AG04449 (cell line): ENCODE results near the gene CDHR4.

Source experiments
- CTCF ChIA-PET: fragments of 350-600 bp; formaldehyde crosslinking; extraction: SDS; loops from one replicate; lab custom pipeline; 2021; ENCODE audit warnings: antibody characterized with exemption; lab: Yijun Ruan, JAX
- POLR2A ChIA-PET: fragments of 400-600, 350-600 bp; formaldehyde crosslinking; extraction: SDS; loops from one replicate; lab custom pipeline; 2020; ENCODE audit warnings: antibody characterized with exemption, inconsistent platforms; lab: Yijun Ruan, JAX
- DNase-seq: peaks from one replicate; pipeline ENCODE4 v3.0.0-alpha.2; 2010; ENCODE audit warnings: low read depth, low spot score
- H3K4me3 ChIP-seq: 2 replicates; pipeline ENCODE4 v1.5.1; 2011; ENCODE audit warnings: low read depth, mild to moderate bottlenecking, control low read depth, low read length
- CTCF ChIP-seq: IDR thresholded peaks from one replicate; pipeline ENCODE4 v1.5.1; 2011; ENCODE audit warnings: mild to moderate bottlenecking, moderate library complexity, low read length, control low read depth, inconsistent platforms; ENCODE audit not compliant: insufficient read depth; ENCODE audit errors: missing control alignments

The CDHR4 gene

GRCh38 chr3:49769286-49769915 lies 30.3 kb downstream of the CDHR4 start:
- CTCF ChIA-PET, result interaction anchor here (1.1 to 2.1 kb wide), 5 partner anchors 11 to 70 kb away, joined by 3 to 8 read pairs (median 5); partner anchors contain the start of gene INKA1
- POLR2A ChIA-PET, result interaction anchor here (0.6 kb wide), 1 partner anchor 11 kb away, joined by 3 read pairs; no protein-coding TSS in a partner anchor

GRCh38 chr3:49763981-49764380 lies 35.7 kb downstream of the CDHR4 start:
- no peak overlapping the region for H3K4me3 ChIP-seq
- DNase-seq, result no peak
- CTCF ChIA-PET, result no interaction called here
- no peak for TF ChIP-seq CTCF
- POLR2A ChIA-PET, result no interaction called here

More at GRCh38 chr3:49769286-49769915, 30.3 kb downstream of the CDHR4 start:
- no peak overlapping the region for H3K4me3 ChIP-seq
- TF ChIP-seq CTCF, result no peak
- DNase-seq, result no peak

GRCh38 chr3:49761661-49762060 lies 38.0 kb downstream of the CDHR4 start:
- ChIA-PET CTCF (no interaction called here), POLR2A (no interaction called here)
- TF ChIP-seq CTCF, result no peak
- H3K4me3 ChIP-seq, result no peak overlapping the region
- DNase-seq, result no peak

- TF ChIP-seq CTCF, result no peak
- H3K4me3 ChIP-seq, result no peak overlapping the region
- ChIA-PET POLR2A (no interaction called here), CTCF (interaction anchor here (1.2 kb wide), 2 partner anchors 12 to 43 kb away, joined by 3 to 6 read pairs; partner anchors contain the start of gene INKA1)
- DNase-seq, result no peak
These were observed 40.4 kb downstream of the CDHR4 start for GRCh38 chr3:49759226-49759625.

- ChIA-PET POLR2A (no interaction called here), CTCF (interaction anchor here (1.0 to 1.8 kb wide), 3 partner anchors 12 to 82 kb away, joined by 5 to 7 read pairs (median 5); partner anchors contain the start of gene INKA1)
- no peak for DNase-seq
These were observed 42.5 kb downstream of the CDHR4 start for GRCh38 chr3:49757197-49757596.

More at GRCh38 chr3:49757197-49757596, 42.5 kb downstream of the CDHR4 start:
- H3K4me3 ChIP-seq, result no peak overlapping the region
- no peak for TF ChIP-seq CTCF
